OCI-LY3 (cell line): ENCODE data around the gene NACA2.

Source experiments
- H2AFZ ChIP-seq: fragments of 200-600, 300-600 bp; shearing (Covaris generic); 2 replicates; pipeline ENCODE4 v1.6.0; 2014; ENCODE audit warnings: antibody characterized with exemption, low read depth, low read length
- H3K27ac ChIP-seq: fragments of 200-600, 300-600 bp; sonication (generic); 2 replicates; pipeline ENCODE4 v1.5.1; 2014; ENCODE audit warnings: mild to moderate bottlenecking, low read length, moderate library complexity, mixed read lengths
- H3K27me3 ChIP-seq: fragments of 200-600, 300-600 bp; sonication (generic); 2 replicates; pipeline ENCODE4 v1.6.1; 2014; ENCODE audit warnings: low read depth, low read length, mixed read lengths
- H3K36me3 ChIP-seq: fragments of 200-600, 300-600 bp; sonication (generic); replicated peaks from 2 replicates; pipeline ENCODE3; 2014; ENCODE audit warnings: low read depth, low read length, mixed read lengths
- H3K4me1 ChIP-seq: fragments of 300-600, 200-600 bp; sonication (generic); 2 replicates; pipeline ENCODE4 v1.6.1; 2014; ENCODE audit warnings: low read length, mixed read lengths
- H3K4me2 ChIP-seq: fragments of 200-600, 300-600 bp; sonication (generic); 2 replicates; pipeline ENCODE4 v1.6.1; 2014; ENCODE audit warnings: low read length, mixed read lengths
- H3K4me3 ChIP-seq: fragments of 300-600, 200-600 bp; sonication (generic); 2 replicates; pipeline ENCODE4 v1.5.1; 2014; ENCODE audit warnings: antibody characterized with exemption, mild to moderate bottlenecking, low read length, moderate library complexity
- H3K79me2 ChIP-seq: fragments of 300-600, 200-600 bp; shearing (Covaris generic); 2 replicates; pipeline ENCODE4 v1.6.1; 2014; ENCODE audit warnings: mild to moderate bottlenecking, low read length, mixed read lengths
- H3K9ac ChIP-seq: fragments of 300-600, 200-600 bp; shearing (Covaris generic); 2 replicates; pipeline ENCODE4 v1.6.0; 2014; ENCODE audit warnings: mild to moderate bottlenecking, low read length, moderate library complexity
- H3K9me3 ChIP-seq: fragments of 200-600, 300-600 bp; shearing (Covaris generic); 2 replicates; pipeline ENCODE4 v1.6.1; 2014; ENCODE audit warnings: low read length, mixed read lengths; ENCODE audit not compliant: insufficient read depth
- H4K20me1 ChIP-seq: fragments of 200-600, 300-600 bp; sonication (generic); 2 replicates; pipeline ENCODE4 v1.6.1; 2016; ENCODE audit warnings: low read length, mixed read lengths; ENCODE audit not compliant: insufficient read depth
- EZH2phosphoT487 ChIP-seq: fragments of 200-600 bp; shearing (Covaris generic); IDR thresholded peaks from 2 replicates; pipeline ENCODE4 v1.6.1; 2018; ENCODE audit warnings: antibody characterized with exemption, mixed run types, low read depth
- TF ChIP-seq, protein P1 (sequence below): fragments of 200-600, 300-600 bp; sonication (generic); IDR thresholded peaks from 2 replicates; pipeline ENCODE4 v1.5.1; 2014; ENCODE audit warnings: antibody characterized with exemption, low read length, low read depth

The NACA2 gene

DNA sequence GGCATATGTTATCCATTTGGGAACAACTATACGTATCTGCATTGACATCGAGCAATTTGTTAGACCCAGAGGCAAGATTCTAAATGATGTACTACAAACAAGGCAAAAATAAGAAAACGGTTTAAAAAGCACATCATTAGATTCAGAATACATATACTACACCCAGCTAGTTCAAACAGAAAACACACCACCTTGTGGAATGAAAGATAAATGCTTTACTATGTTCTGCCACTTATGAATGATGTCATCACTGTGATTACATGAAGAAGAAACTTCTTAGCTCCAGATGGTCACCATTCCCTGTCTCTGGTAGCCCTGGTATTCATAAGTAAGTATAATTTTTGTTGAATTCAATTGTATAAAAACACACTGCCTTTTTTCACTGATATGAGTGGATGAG, 7.8 kb downstream of the NACA2 start:
- Histone ChIP-seq H3K9ac (no peak overlapping the region), H3K4me2 (no peak overlapping the region), H2AFZ (no peak overlapping the region), H3K27ac (no peak overlapping the region), H4K20me1 (no peaks in the 10 kb centered on the region), H3K9me3 (no peaks in the 10 kb centered on the region), H3K4me3 (no peak overlapping the region), H3K27me3 (peaks cover 19% of the 10 kb centered on the region), H3K79me2 (no peaks in the 10 kb centered on the region), H3K4me1 (no peaks in the 10 kb centered on the region), H3K36me3 (no peaks in the 10 kb centered on the region)
- TF ChIP-seq EZH2phosphoT487, result no peak
- TF ChIP-seq, protein P1, sequence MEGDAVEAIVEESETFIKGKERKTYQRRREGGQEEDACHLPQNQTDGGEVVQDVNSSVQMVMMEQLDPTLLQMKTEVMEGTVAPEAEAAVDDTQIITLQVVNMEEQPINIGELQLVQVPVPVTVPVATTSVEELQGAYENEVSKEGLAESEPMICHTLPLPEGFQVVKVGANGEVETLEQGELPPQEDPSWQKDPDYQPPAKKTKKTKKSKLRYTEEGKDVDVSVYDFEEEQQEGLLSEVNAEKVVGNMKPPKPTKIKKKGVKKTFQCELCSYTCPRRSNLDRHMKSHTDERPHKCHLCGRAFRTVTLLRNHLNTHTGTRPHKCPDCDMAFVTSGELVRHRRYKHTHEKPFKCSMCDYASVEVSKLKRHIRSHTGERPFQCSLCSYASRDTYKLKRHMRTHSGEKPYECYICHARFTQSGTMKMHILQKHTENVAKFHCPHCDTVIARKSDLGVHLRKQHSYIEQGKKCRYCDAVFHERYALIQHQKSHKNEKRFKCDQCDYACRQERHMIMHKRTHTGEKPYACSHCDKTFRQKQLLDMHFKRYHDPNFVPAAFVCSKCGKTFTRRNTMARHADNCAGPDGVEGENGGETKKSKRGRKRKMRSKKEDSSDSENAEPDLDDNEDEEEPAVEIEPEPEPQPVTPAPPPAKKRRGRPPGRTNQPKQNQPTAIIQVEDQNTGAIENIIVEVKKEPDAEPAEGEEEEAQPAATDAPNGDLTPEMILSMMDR, result peak; percentile 55

GRCh38 chr17:61582593-61582992, 8.4 kb downstream of the NACA2 start:
- Histone ChIP-seq H3K36me3 (no peaks in the 10 kb centered on the region), H3K9ac (no peak overlapping the region), H2AFZ (no peak overlapping the region), H3K27me3 (peaks cover 19% of the 10 kb centered on the region), H3K4me1 (no peaks in the 10 kb centered on the region), H3K4me3 (no peak overlapping the region), H3K4me2 (no peak overlapping the region), H4K20me1 (no peaks in the 10 kb centered on the region), H3K9me3 (no peaks in the 10 kb centered on the region), H3K27ac (no peak overlapping the region), H3K79me2 (no peaks in the 10 kb centered on the region)
- TF ChIP-seq EZH2phosphoT487, result no peak
- TF ChIP-seq, protein P1, result no peak

DNA sequence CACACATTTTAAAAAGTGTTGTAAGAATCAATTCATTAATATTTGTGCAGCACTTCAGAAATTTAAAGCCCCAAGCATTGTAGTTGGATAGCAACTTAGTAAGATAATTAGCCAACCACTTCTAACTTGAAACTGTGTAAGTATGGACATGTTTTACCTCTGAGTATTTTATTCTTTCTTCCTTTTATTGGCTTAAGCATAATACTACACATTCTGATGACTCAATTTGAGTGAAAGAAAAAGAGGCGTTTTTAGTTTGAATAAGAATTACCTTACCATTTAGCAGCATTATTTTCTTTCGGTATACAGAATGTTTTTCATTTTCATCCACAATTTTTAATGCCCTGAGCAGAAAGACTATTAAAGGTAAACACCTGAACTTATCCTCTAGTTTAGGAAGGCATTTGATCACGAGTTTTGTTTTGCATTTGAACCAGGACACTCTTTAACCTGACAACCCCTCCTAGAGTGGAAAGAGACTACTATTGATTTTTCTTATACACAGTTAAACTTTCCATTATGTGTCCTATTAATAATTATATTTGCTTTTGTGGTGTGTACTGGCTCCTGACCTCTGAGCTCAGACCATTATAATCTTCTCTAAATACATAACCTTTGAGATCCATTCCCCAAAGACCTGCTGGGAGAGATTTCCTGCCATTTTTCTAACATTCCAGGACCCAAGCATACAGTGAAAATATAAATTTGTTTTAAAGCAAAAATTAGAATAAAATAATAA, 9.2 kb downstream of the NACA2 start:
- Histone ChIP-seq H3K79me2 (no peaks in the 10 kb centered on the region), H3K36me3 (no peaks in the 10 kb centered on the region), H2AFZ (no peak overlapping the region), H3K27ac (no peak overlapping the region), H4K20me1 (no peaks in the 10 kb centered on the region), H3K4me2 (no peak overlapping the region), H3K4me3 (no peak overlapping the region), H3K27me3 (peaks cover 19% of the 10 kb centered on the region), H3K9ac (no peak overlapping the region), H3K4me1 (no peaks in the 10 kb centered on the region), H3K9me3 (no peaks in the 10 kb centered on the region)
- TF ChIP-seq, protein P1, result no peak
- no peak for TF ChIP-seq EZH2phosphoT487

DNA sequence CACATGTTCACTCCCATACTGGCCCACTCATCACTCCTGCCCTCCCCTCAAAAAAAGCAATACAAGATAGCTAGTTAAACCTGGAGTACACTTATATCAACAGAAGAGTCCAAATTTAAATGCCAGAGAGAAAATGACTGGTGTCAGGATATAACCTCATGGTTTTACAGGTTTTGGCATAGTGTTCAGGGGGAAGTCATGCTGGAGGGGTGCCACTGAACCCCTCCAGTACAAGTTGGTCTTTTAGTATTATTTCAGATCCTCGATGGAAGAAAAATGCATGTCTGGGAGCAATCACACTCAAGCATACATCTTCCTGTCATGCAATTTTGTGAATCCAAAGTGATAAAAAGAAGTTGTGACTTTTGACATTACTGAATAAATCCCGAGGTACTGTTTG, 10.5 kb downstream of the NACA2 start:
- no peak overlapping the region for H3K4me2 ChIP-seq

More for the DNA sequence above, 10.5 kb downstream of the NACA2 start:
- H2AFZ ChIP-seq, result no peak overlapping the region
- peaks cover 3% of the 10 kb centered on the region; the same call in 1 of the 2 replicates for H3K4me1 ChIP-seq
- no peak overlapping the region for H3K9ac ChIP-seq
- no peaks in the 10 kb centered on the region for H3K36me3 ChIP-seq
- H3K9me3 ChIP-seq, result no peaks in the 10 kb centered on the region
- no peaks in the 10 kb centered on the region for H4K20me1 ChIP-seq
- no peak overlapping the region for H3K4me3 ChIP-seq
- no peak overlapping the region for H3K27ac ChIP-seq
- no peaks in the 10 kb centered on the region for H3K79me2 ChIP-seq
- no peak for TF ChIP-seq EZH2phosphoT487
- TF ChIP-seq, protein P1, result no peak
- H3K27me3 ChIP-seq, result peaks cover 19% of the 10 kb centered on the region
